NT2/D1 (cell line): ENCODE data around the gene EIF5A2.

Experiments used
- SUZ12 ChIP-seq: IDR thresholded peaks from 2 replicates; pipeline ENCODE4 v1.6.1; 2011; ENCODE audit not compliant: insufficient read length, insufficient read depth; ENCODE audit errors: extremely low read depth
- ZNF274 ChIP-seq: IDR thresholded peaks from 2 replicates; pipeline ENCODE4 v1.6.1; 2011; ENCODE audit warnings: mild to moderate bottlenecking, low read depth, low read length

DNA sequence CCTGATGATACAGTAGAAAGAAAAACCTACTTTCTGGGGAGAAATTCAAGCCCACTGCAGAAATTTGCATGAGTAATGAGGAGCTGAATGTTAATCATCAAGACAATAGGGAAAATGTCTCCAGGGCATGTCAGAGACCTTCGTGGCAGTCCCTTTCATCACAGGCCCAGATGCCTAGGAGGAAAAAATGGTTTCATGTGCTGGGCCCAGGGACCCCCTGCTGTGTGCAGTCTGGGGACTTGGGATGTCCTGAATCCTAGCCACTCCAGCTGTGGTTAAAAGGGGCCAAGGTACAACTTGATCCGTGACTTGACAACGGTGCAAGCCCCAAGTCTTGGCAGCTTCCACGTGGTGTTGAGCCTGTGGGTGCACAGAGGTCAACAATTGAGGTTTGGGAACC lies 10.3 kb upstream of the EIF5A2 start:
- TF ChIP-seq ZNF274, result no peak
- TF ChIP-seq SUZ12, result no peak
